ENCODE data around the gene OPTN. TPM values are rescaled to one million over a fixed set of nuclear protein-coding genes. Genes with fewer than 3 reads are reported as not detected.

OPTN gene
- total and polyA plus RNA-seq, 10 of the 15 experiments (the other 5 are each of a cell fraction or from before 2014, with no cell fraction given), result 15.2 to 42.4 (median 25.5) TPM

GRCh38 chr10:13056456-13057077, 43.4 kb upstream of the OPTN start:
- ChIA-PET RAD21 (ENCODE audit: unreplicated experiment) (no interaction called here), POLR2A (no interaction called here), SMC1A (ENCODE audit: uncharacterized antibody, unreplicated experiment) (no interaction called here), CTCF (interaction anchor here (1.2 to 1.3 kb wide), 2 partner anchors 9 to 26 kb away, joined by 3 read pairs; no protein-coding TSS in a partner anchor)
- intact Hi-C loops (cut with micrococcal nuclease; ENCODE audit: unreplicated experiment) (no loop called here), in situ Hi-C loops (cut with MboI) (no loop called here)
- Histone ChIP-seq H3K27ac (ENCODE audit: control insufficient read depth, insufficient read depth) (no peak overlapping the region), H3K4me1 (ENCODE audit: control insufficient read depth, insufficient read depth, low read length) (no peaks in the 10 kb centered on the region), H3K79me2 (ENCODE audit: control insufficient read depth, insufficient read depth, low read length) (no peaks in the 10 kb centered on the region), H3K9me3 (replicated peaks; ENCODE audit: control insufficient read depth, insufficient read depth, low read length) (no peaks in the 10 kb centered on the region), H4K20me1 (ENCODE audit: control insufficient read depth, insufficient read depth) (no peaks in the 10 kb centered on the region), H3K36me3 (ENCODE audit: control insufficient read depth in 2 of 2, insufficient read depth in 2 of 2, low read length in 1 of 2) (no peaks in the 10 kb centered on the region), H3K9ac (ENCODE audit: control insufficient read depth, insufficient read depth, low read length) (no peak overlapping the region), H3K4me2 (ENCODE audit: control insufficient read depth, insufficient read depth) (no peak overlapping the region), H3K4me3 (no peak overlapping the region), H3K27me3 (replicated peaks in 1 of 2; ENCODE audit: control insufficient read depth in 2 of 2, insufficient read depth in 2 of 2, low read length in 1 of 2) (no peaks in the 10 kb centered on the region; a peak in 1 of 4 replicates), H2AFZ (ENCODE audit: control insufficient read depth, low read depth, low read length) (no peak overlapping the region)
- TF ChIP-seq ZNF592 (IDR thresholded peaks at IDR 0.05) (no peak), CTCF (IDR thresholded peaks at IDR 0.05 in 2 of 3, conservative IDR thresholded peaks at IDR 0.05 in 1 of 3; ENCODE audit: control insufficient read depth in 2 of 3, extremely low read depth in 1 of 3, insufficient read depth in 1 of 3, low read depth in 3 of 3, low read length in 3 of 3) (peak in 1 of 3 experiments; percentile 9; a peak in 1 of 6 replicates)
- DNase-seq (ENCODE audit: low read depth, low spot score) (no peak), FAIRE-seq (no peak), ATAC-seq (no peak)
- 28% methylated on average over 7 of the region's 7 CpGs for WGBS (ENCODE audit: insufficient coverage, insufficient replicate concordance, low lambda C conversion rate, missing lambda C conversion rate)
- no TSS peak for BruUV-seq (replicated peaks)
